HCT116 (cell line): Measurements from ENCODE around the gene MGAT4C. TPM values are rescaled to one million over a fixed set of nuclear protein-coding genes. Genes with fewer than 3 reads are reported as not detected.

Experiments used
- ATAC-seq: fragments of 200-7000 bp; cut with Tn5 transposase; 2 replicates; pipeline ENCODE4 v1.9.1; 2020; ENCODE audit warnings: mild to moderate bottlenecking, moderate library complexity
- BruUV-seq: library from RNA; stranded (reverse); fragments of 400-500 nt; replicated peaks from 2 replicates; lab custom pipeline; 2021; lab: Mats Ljungman, UMichigan
- CTCF ChIA-PET: fragments of 300-600 bp; sonication (Branson Sonifier 250); formaldehyde crosslinking; loops from one replicate; lab custom pipeline; 2021; ENCODE audit warnings: antibody characterized with exemption; lab: Charles Lee
- POLR2A ChIA-PET: fragments of 300-600, 350-600 bp; sonication (Branson Sonifier 250); formaldehyde crosslinking; loops from one replicate; lab custom pipeline; 2021; ENCODE audit warnings: antibody characterized with exemption; lab: Charles Lee
- RAD21 ChIA-PET, 2 experiments: fragments of 300-600 bp; sonication (Branson Sonifier 250); formaldehyde crosslinking; loops; one replicate each; lab custom pipeline; 2023; ENCODE audit warnings: low total read pairs in 2 of 2; ENCODE audit not compliant: uncharacterized antibody in 2 of 2, unreplicated experiment in 2 of 2, low non-redundant PET in 1 of 2; lab: Charles Lee
- DNase-seq: peaks from one replicate; pipeline ENCODE4 v3.0.0-alpha.2; 2010; ENCODE audit warnings: low read depth, low spot score
- H2AFZ ChIP-seq: fragments of 200-600 bp; shearing (Covaris generic), sonication (generic); 2 replicates; pipeline ENCODE4 v1.6.1; 2017; ENCODE audit warnings: low read depth, mixed run types, mixed read lengths, antibody characterized with exemption, low read length; ENCODE audit not compliant: poor library complexity, severe bottlenecking
- H3K27ac ChIP-seq: 2 replicates; pipeline ENCODE4 v1.5.1; 2012; ENCODE audit warnings: low read depth, low read length
- H3K27me3 ChIP-seq: fragments of 200-600 bp; sonication (generic); 2 replicates; pipeline ENCODE4 v1.6.1; 2016; ENCODE audit warnings: mixed run types, low read length, mixed read lengths; ENCODE audit not compliant: insufficient read depth
- H3K36me3 ChIP-seq, 2 experiments: fragments of 200-500 bp in 1 of 2; fragments of 200-600 bp in 1 of 2; sonication (Bioruptor generic) in 1 of 2; sonication (generic) in 1 of 2; 2 replicates each; pipeline versions ENCODE4 v1.5.1 to v1.6.1; 2014 to 2016; ENCODE audit warnings: low read length in 2 of 2, inconsistent platforms in 1 of 2, mixed read lengths in 1 of 2, mixed run types in 1 of 2; ENCODE audit not compliant: insufficient read depth in 2 of 2, control insufficient read depth in 1 of 2
- H3K4me1 ChIP-seq, 2 experiments: fragments of 200-600 bp in 1 of 2; sonication (generic) in 1 of 2; 2 replicates each; pipeline versions ENCODE4 v1.5.1 to v1.6.1; 2012 to 2017; ENCODE audit warnings: low read length in 2 of 2, inconsistent platforms in 1 of 2, mild to moderate bottlenecking in 1 of 2, mixed read lengths in 1 of 2, mixed run types in 1 of 2, moderate library complexity in 1 of 2; ENCODE audit not compliant: insufficient read depth in 2 of 2, control insufficient read depth in 1 of 2
- H3K4me2 ChIP-seq: fragments of 200-600 bp; sonication (generic); 2 replicates; pipeline ENCODE4 v1.6.1; 2017; ENCODE audit warnings: mixed run types, low read length, mixed read lengths
- H3K4me3 ChIP-seq, 2 experiments: fragments of 200-600 bp in 1 of 2; sonication (generic) in 1 of 2; replicated peaks in 1 of 2; 2 replicates each; pipeline ENCODE4 v1.5.1; 2011 to 2016; ENCODE audit warnings: low read length in 2 of 2, control low read depth in 1 of 2, low read depth in 1 of 2, mild to moderate bottlenecking in 1 of 2, mixed read lengths in 1 of 2, mixed run types in 1 of 2
- H3K79me2 ChIP-seq: fragments of 200-600 bp; sonication (generic); 2 replicates; pipeline ENCODE4 v1.6.1; 2017; ENCODE audit warnings: mild to moderate bottlenecking, mixed run types, low read length, moderate library complexity, mixed read lengths; ENCODE audit not compliant: insufficient read depth
- H3K9ac ChIP-seq: fragments of 200-600 bp; sonication (generic); 2 replicates; pipeline ENCODE4 v1.6.1; 2016; ENCODE audit warnings: low read length, mixed read lengths
- H3K9me2 ChIP-seq: fragments of 200-600 bp; sonication (generic), shearing (Covaris generic); 2 replicates; pipeline ENCODE4 v1.6.1; 2017; ENCODE audit warnings: mixed run types, mild to moderate bottlenecking, moderate library complexity; ENCODE audit not compliant: insufficient read depth
- H3K9me3 ChIP-seq, 2 experiments: fragments of 200-500 bp in 1 of 2; fragments of 200-600 bp in 1 of 2; sonication (Bioruptor generic) in 1 of 2; sonication (generic) in 1 of 2; 2 replicates each; pipeline ENCODE4 v1.6.1; 2014 to 2017; ENCODE audit warnings: low read length in 2 of 2, mixed read lengths in 2 of 2, inconsistent platforms in 1 of 2, low read depth in 1 of 2, mild to moderate bottlenecking in 1 of 2, mixed run types in 1 of 2, moderate library complexity in 1 of 2; ENCODE audit not compliant: control insufficient read depth in 1 of 2, insufficient read depth in 1 of 2
- H4K20me1 ChIP-seq: fragments of 200-600 bp; sonication (generic), shearing (Covaris generic); 2 replicates; pipeline ENCODE4 v1.6.1; 2017; ENCODE audit warnings: mixed run types, mild to moderate bottlenecking, moderate library complexity; ENCODE audit not compliant: insufficient read depth
- CEBPB ChIP-seq: IDR thresholded peaks from 2 replicates; pipeline ENCODE4 v1.6.1; 2012; ENCODE audit warnings: low read depth
- CTCF ChIP-seq, 3 experiments: fragments of 200-600 bp in 1 of 3; sonication (generic) in 1 of 3; IDR thresholded peaks in 2 of 3; conservative IDR thresholded peaks in 1 of 3; 2 replicates each; pipeline ENCODE4 v1.5.1; 2012 to 2017; ENCODE audit warnings: low read depth in 2 of 3, low read length in 2 of 3, antibody characterized with exemption in 1 of 3, borderline replicate concordance in 1 of 3, control low read depth in 1 of 3, mild to moderate bottlenecking in 1 of 3, mixed read lengths in 1 of 3, mixed run types in 1 of 3, moderate library complexity in 1 of 3; ENCODE audit not compliant: insufficient read depth in 1 of 3
- EGR1 ChIP-seq: IDR thresholded peaks from 2 replicates; pipeline ENCODE4 v1.6.1; 2012; ENCODE audit warnings: low read depth
- EZH2 ChIP-seq: fragments of 200-600 bp; sonication (generic); IDR thresholded peaks from 2 replicates; pipeline ENCODE4 v1.6.1; 2017; ENCODE audit warnings: antibody characterized with exemption, mixed run types
- EZH2phosphoT487 ChIP-seq: fragments of 200-600 bp; IDR thresholded peaks from 2 replicates; pipeline ENCODE4 v1.6.1; 2018; ENCODE audit warnings: antibody characterized with exemption, borderline replicate concordance
- FOSL1 ChIP-seq: IDR thresholded peaks from 2 replicates; pipeline ENCODE4 v1.6.1; 2012; ENCODE audit warnings: low read depth
- JUND ChIP-seq: IDR thresholded peaks from 2 replicates; pipeline ENCODE4 v1.6.1; 2012
- POLR2A ChIP-seq: IDR thresholded peaks from 2 replicates; pipeline ENCODE4 v1.7.0; 2011; ENCODE audit warnings: borderline replicate concordance; ENCODE audit not compliant: insufficient read depth, insufficient read length; ENCODE audit errors: extremely low read depth
- RAD21 ChIP-seq: IDR thresholded peaks from 2 replicates; pipeline ENCODE4 v1.6.1; 2012; ENCODE audit warnings: low read depth, mild to moderate bottlenecking
- SP1 ChIP-seq: IDR thresholded peaks from 2 replicates; pipeline ENCODE4 v1.6.1; 2012; ENCODE audit warnings: low read depth
- SRF ChIP-seq: IDR thresholded peaks from 2 replicates; pipeline ENCODE4 v1.6.1; 2012; ENCODE audit warnings: low read depth
- YY1 ChIP-seq: IDR thresholded peaks from 2 replicates; pipeline ENCODE4 v1.6.1; 2011; ENCODE audit warnings: low read length, low read depth, moderate library complexity, mild to moderate bottlenecking; ENCODE audit not compliant: insufficient replicate concordance; ENCODE audit errors: extremely low read depth
- ZNF274 ChIP-seq: fragments of 200-500 bp; sonication (Bioruptor generic); IDR thresholded peaks from 2 replicates; pipeline ENCODE4 v1.6.1; 2014; ENCODE audit warnings: mild to moderate bottlenecking, low read depth, low read length, inconsistent platforms
- intact Hi-C: fragments of 100-400 bp; cut with micrococcal nuclease; formaldehyde crosslinking; loops from 2 replicates; pipeline ENCODE4 v1.10.0; 2022
- total RNA-seq: library from RNA; stranded (reverse); gene quantifications from one replicate; pipeline ENCODE4 v1.2.1, GENCODE V29; 2021; ENCODE audit not compliant: unreplicated experiment

MGAT4C gene
- total RNA-seq, 1 experiment from 2014 or later = not detected

GRCh38 chr12:85947286-85947685 lies 308.9 kb downstream of the MGAT4C start:
- H3K4me3 ChIP-seq = no peak overlapping the region
- H3K4me2 ChIP-seq = no peak overlapping the region
- H3K79me2 ChIP-seq = no peaks in the 10 kb centered on the region
- ChIA-PET RAD21 (no interaction called here), CTCF (interaction anchor here (1.4 kb wide), 1 partner anchor 479 kb away, joined by 4 read pairs; no protein-coding TSS in a partner anchor), POLR2A (no interaction called here)
- H3K27me3 ChIP-seq = no peaks in the 10 kb centered on the region
- intact Hi-C loops = no loop called here
- H3K4me1 ChIP-seq = no peaks in the 10 kb centered on the region
- DNase-seq (no peak), ATAC-seq (no peak)
- H3K9ac ChIP-seq = no peak overlapping the region
- no peaks in the 10 kb centered on the region for H4K20me1 ChIP-seq
- H2AFZ ChIP-seq = no peak overlapping the region
- H3K36me3 ChIP-seq = no peaks in the 10 kb centered on the region
- no TSS peak for BruUV-seq
- H3K27ac ChIP-seq = no peak overlapping the region
- TF ChIP-seq EZH2phosphoT487 = no peak
- TF ChIP-seq FOSL1 = no peak
- TF ChIP-seq JUND = no peak
- no peak for TF ChIP-seq CTCF (IDR thresholded peaks at IDR 0.05 in 2 of 3, conservative IDR thresholded peaks at IDR 0.05 in 1 of 3; ENCODE audit: borderline replicate concordance in 1 of 3, insufficient read depth in 1 of 3, low read depth in 2 of 3, low read length in 2 of 3)
- TF ChIP-seq EZH2 = no peak
- TF ChIP-seq RAD21 = no peak
- TF ChIP-seq SRF = no peak
- no peak for TF ChIP-seq EGR1
- TF ChIP-seq CEBPB = no peak
- no peak for TF ChIP-seq YY1
- no peak for TF ChIP-seq POLR2A
- TF ChIP-seq SP1 = no peak
- no peak for TF ChIP-seq ZNF274
- no peaks in the 10 kb centered on the region for H3K9me3 ChIP-seq
- no peaks in the 10 kb centered on the region for H3K9me2 ChIP-seq
